Liver (tissue), 9 donors: ENCODE measurements around the gene IFRD2. TPM values are rescaled to one million over a fixed set of nuclear protein-coding genes. Genes with fewer than 3 reads are reported as not detected.

Source experiments
- DNase-seq: peaks from one replicate; pipeline ENCODE4 v3.0.0-alpha.2; 2017; ENCODE audit warnings: low spot score
- H3K27ac ChIP-seq, 2 donors: one replicate each; pipeline ENCODE4 v1.7.0; 2013; ENCODE audit warnings: inconsistent platforms in 2 of 2, low read length in 2 of 2, control low read depth in 1 of 2, low read depth in 1 of 2, mild to moderate bottlenecking in 1 of 2
- H3K27me3 ChIP-seq, 4 donors: one replicate each; pipeline versions ENCODE4 v1.6.1 to v1.7.0; 2013; ENCODE audit warnings: low read length in 3 of 4, inconsistent platforms in 1 of 4, mild to moderate bottlenecking in 1 of 4, moderate library complexity in 1 of 4; ENCODE audit not compliant: control insufficient read depth in 4 of 4, insufficient read depth in 4 of 4
- H3K36me3 ChIP-seq, 4 donors: one replicate each; pipeline versions ENCODE4 v1.6.1 to v1.7.0; 2013; ENCODE audit warnings: low read length in 3 of 4, mild to moderate bottlenecking in 3 of 4, low read depth in 1 of 4, moderate library complexity in 1 of 4; ENCODE audit not compliant: control insufficient read depth in 4 of 4, insufficient read depth in 3 of 4
- H3K4me1 ChIP-seq, 4 donors: one replicate each; pipeline versions ENCODE4 v1.6.1 to v1.7.0; 2013; ENCODE audit warnings: low read length in 3 of 4, mild to moderate bottlenecking in 3 of 4, moderate library complexity in 1 of 4; ENCODE audit not compliant: control insufficient read depth in 4 of 4, insufficient read depth in 4 of 4
- H3K4me3 ChIP-seq, 3 donors: one replicate each; pipeline versions ENCODE4 v1.6.1 to v1.7.0; 2013; ENCODE audit warnings: low read length in 3 of 3, control low read depth in 1 of 3, low read depth in 1 of 3, mild to moderate bottlenecking in 1 of 3
- H3K9ac ChIP-seq, 2 donors: one replicate each; pipeline ENCODE4 v1.7.0; 2013; ENCODE audit warnings: low read length in 2 of 2, mild to moderate bottlenecking in 2 of 2, moderate library complexity in 2 of 2, control low read depth in 1 of 2, low read depth in 1 of 2
- H3K9me3 ChIP-seq, 4 donors: one replicate each; pipeline versions ENCODE4 v1.6.1 to v1.7.0; 2013; ENCODE audit warnings: low read length in 3 of 4; ENCODE audit not compliant: control insufficient read depth in 4 of 4
- EGR1 ChIP-seq, 2 donors: IDR thresholded peaks; 2 replicates each; pipeline ENCODE4 v1.6.1; 2016 to 2018; ENCODE audit warnings: antibody characterized with exemption in 2 of 2, low read depth in 2 of 2
- FOXA2 ChIP-seq: IDR thresholded peaks from 2 replicates; pipeline ENCODE4 v1.6.1; 2016; ENCODE audit warnings: antibody characterized with exemption
- GABPA ChIP-seq, 2 donors: IDR thresholded peaks in 1 of 2; conservative IDR thresholded peaks in 1 of 2; 2 replicates each; pipeline ENCODE4 v1.6.1; 2016; ENCODE audit warnings: antibody characterized with exemption in 2 of 2, mild to moderate bottlenecking in 1 of 2, moderate library complexity in 1 of 2
- HNF4A ChIP-seq, 2 donors: conservative IDR thresholded peaks; 2 replicates each; pipeline ENCODE4 v1.6.1; 2016; ENCODE audit warnings: antibody characterized with exemption in 2 of 2, mild to moderate bottlenecking in 2 of 2
- HNF4G ChIP-seq: IDR thresholded peaks from 2 replicates; pipeline ENCODE4 v1.6.1; 2016; ENCODE audit warnings: antibody characterized with exemption
- JUND ChIP-seq, 2 donors: IDR thresholded peaks; 2 replicates each; pipeline ENCODE4 v1.6.1; 2016; ENCODE audit warnings: antibody characterized with exemption in 2 of 2
- RAD21 ChIP-seq, 2 donors: IDR thresholded peaks; 2 replicates each; pipeline ENCODE4 v1.6.1; 2016; ENCODE audit warnings: antibody characterized with exemption in 2 of 2, mild to moderate bottlenecking in 2 of 2
- SP1 ChIP-seq: IDR thresholded peaks from 2 replicates; pipeline ENCODE4 v1.6.1; 2018; ENCODE audit warnings: antibody characterized with exemption, mild to moderate bottlenecking
- TAF1 ChIP-seq: conservative IDR thresholded peaks from 2 replicates; pipeline ENCODE4 v1.6.1; 2016; ENCODE audit warnings: antibody characterized with exemption, mild to moderate bottlenecking
- WGBS: extraction: QIAGEN DNeasy Blood & Tissue Kit; methylation state at CpG from one replicate; pipeline ENCODE4 v1.1.7; 2013; 5-methylcytosine and 5-hydroxymethylcytosine counted together
- polyA plus RNA-seq, 2 donors: library from polyadenylated mRNA; stranded (reverse) in 1 of 2; unstranded in 1 of 2; fragments of 200-250 nt in 1 of 2; fragments of >200 nt in 1 of 2; fragmentation: Nextera tagmentation in 1 of 2; extraction: Ambion mirVana in 1 of 2; gene quantifications; one replicate each; pipeline versions ENCODE4 v1.2.1 to v1.2.3, GENCODE V29; 2013 to 2015
- total RNA-seq, 2 donors: library from RNA; depleted of rRNA; stranded (reverse); fragments of >200 nt; gene quantifications; one replicate each; pipeline ENCODE4 v1.2.3, GENCODE V29; 2014
- TF ChIP-seq, protein P1 (sequence below): fragments of 150-350 bp; IDR thresholded peaks from 2 replicates; pipeline ENCODE4 v1.5.1; 2017; ENCODE audit warnings: improper control_type of control experiment, low read depth, low read length; ENCODE audit not compliant: missing input control
- TF ChIP-seq, protein P2 (sequence below): IDR thresholded peaks from 2 replicates; pipeline ENCODE4 v1.6.1; 2016; ENCODE audit warnings: antibody characterized with exemption
- TF ChIP-seq, protein P3 (sequence below): IDR thresholded peaks from 2 replicates; pipeline ENCODE4 v1.6.1; 2016; ENCODE audit warnings: antibody characterized with exemption
- TF ChIP-seq, protein P4 (sequence below): IDR thresholded peaks from 2 replicates; pipeline ENCODE4 v1.6.1; 2016; ENCODE audit warnings: antibody characterized with exemption, mild to moderate bottlenecking
- donor health status: healthy.
- donor health status: healthy.
- donor health status: healthy.
- donor health status: healthy.
- donor health status: healthy.

IFRD2 gene
- total and polyA plus RNA-seq, 4 donors = 55.7 to 91.2 (median 63.2) TPM

DNA sequence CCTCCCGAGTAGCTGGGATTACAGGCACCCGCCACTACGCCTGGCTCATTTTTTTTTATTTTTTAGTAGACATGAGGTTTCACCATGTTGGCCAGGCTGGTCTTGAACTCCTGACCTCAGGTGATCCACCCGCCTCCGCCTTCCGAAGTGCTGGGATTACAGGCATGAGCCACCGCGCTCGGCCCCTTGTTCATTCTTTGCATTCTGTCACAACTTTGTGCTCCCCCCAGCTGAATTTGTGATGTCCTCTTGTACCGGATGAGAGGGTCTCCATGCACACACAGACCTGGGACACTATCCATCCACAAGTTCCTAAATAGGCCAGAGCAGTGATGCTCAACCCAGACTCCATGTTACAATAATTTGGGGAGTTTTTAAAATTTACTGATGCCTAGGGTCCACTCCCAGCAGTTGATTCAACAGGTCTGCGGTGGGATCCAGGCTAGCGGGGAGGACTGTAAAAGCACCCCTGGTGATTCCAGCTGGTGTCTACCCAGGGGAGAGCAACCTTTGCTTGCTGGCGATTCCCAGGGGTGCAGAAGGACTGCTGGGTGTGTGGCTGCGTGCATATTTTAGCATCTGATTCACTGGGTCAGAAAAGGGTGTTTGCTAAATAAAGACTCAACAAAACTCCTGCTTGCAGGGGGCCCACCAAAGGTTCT lies 47.4 kb upstream of the IFRD2 start:
- 78% methylated on average over 14 of the region's 14 CpGs for WGBS
- H3K9me3 ChIP-seq = no peaks in the 10 kb centered on the region
- H3K9ac ChIP-seq = peak overlapping the region in 1 of 2 donors; percentile 62
- DNase-seq = no peak
- no peaks in the 10 kb centered on the region for H3K27me3 ChIP-seq
- TF ChIP-seq TAF1 (no peak), FOXA2 (no peak), JUND (IDR thresholded peaks at IDR 0.05) (no peak), RAD21 (IDR thresholded peaks at IDR 0.05) (no peak), EGR1 (IDR thresholded peaks at IDR 0.05; ENCODE audit: low read depth in 2 of 2) (no peak), GABPA (IDR thresholded peaks at IDR 0.05 in 1 of 2, conservative IDR thresholded peaks at IDR 0.05 in 1 of 2) (no peak), SP1 (no peak)
- TF ChIP-seq, protein P1, sequence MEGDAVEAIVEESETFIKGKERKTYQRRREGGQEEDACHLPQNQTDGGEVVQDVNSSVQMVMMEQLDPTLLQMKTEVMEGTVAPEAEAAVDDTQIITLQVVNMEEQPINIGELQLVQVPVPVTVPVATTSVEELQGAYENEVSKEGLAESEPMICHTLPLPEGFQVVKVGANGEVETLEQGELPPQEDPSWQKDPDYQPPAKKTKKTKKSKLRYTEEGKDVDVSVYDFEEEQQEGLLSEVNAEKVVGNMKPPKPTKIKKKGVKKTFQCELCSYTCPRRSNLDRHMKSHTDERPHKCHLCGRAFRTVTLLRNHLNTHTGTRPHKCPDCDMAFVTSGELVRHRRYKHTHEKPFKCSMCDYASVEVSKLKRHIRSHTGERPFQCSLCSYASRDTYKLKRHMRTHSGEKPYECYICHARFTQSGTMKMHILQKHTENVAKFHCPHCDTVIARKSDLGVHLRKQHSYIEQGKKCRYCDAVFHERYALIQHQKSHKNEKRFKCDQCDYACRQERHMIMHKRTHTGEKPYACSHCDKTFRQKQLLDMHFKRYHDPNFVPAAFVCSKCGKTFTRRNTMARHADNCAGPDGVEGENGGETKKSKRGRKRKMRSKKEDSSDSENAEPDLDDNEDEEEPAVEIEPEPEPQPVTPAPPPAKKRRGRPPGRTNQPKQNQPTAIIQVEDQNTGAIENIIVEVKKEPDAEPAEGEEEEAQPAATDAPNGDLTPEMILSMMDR = no peak
- TF ChIP-seq, protein P2, sequence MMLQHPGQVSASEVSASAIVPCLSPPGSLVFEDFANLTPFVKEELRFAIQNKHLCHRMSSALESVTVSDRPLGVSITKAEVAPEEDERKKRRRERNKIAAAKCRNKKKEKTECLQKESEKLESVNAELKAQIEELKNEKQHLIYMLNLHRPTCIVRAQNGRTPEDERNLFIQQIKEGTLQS = no peak
- TF ChIP-seq, protein P3, sequence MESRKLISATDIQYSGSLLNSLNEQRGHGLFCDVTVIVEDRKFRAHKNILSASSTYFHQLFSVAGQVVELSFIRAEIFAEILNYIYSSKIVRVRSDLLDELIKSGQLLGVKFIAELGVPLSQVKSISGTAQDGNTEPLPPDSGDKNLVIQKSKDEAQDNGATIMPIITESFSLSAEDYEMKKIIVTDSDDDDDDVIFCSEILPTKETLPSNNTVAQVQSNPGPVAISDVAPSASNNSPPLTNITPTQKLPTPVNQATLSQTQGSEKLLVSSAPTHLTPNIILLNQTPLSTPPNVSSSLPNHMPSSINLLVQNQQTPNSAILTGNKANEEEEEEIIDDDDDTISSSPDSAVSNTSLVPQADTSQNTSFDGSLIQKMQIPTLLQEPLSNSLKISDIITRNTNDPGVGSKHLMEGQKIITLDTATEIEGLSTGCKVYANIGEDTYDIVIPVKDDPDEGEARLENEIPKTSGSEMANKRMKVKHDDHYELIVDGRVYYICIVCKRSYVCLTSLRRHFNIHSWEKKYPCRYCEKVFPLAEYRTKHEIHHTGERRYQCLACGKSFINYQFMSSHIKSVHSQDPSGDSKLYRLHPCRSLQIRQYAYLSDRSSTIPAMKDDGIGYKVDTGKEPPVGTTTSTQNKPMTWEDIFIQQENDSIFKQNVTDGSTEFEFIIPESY = no peak
- H3K4me1 ChIP-seq = peaks cover 6 to 34% (median 16%) of the 10 kb centered on the region in 4 donors
- peak overlapping the region in 1 of 3 donors; percentile 42 for H3K4me3 ChIP-seq
- no peaks in the 10 kb centered on the region for H3K36me3 ChIP-seq
- peak overlapping the region; percentile 34 to 99 for H3K27ac ChIP-seq

DNA sequence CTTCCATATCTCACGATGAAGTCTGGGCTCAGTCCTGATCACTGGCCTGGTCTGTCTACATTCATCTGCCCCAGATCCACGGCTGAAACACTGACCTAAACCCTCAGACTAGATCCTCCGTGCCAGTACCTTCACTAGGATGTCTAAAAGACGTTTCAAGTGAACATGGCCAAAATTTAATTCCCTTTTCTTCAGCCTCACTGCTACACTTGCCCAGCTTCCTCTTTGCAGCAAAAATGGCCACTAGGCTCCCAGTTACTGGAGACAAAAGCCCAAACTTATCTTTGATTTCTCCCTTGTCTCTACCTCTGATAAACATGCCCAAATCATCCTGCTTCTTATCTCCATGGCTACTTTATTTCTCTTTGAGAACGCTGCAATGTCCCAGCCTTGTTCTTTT lies 46.7 kb upstream of the IFRD2 start:
- 74% methylated on average over 5 of the region's 5 CpGs for WGBS
- DNase-seq = no peak
- no peaks in the 10 kb centered on the region for H3K36me3 ChIP-seq
- H3K4me3 ChIP-seq = peak overlapping the region in 1 of 3 donors; percentile 12
- no peaks in the 10 kb centered on the region for H3K27me3 ChIP-seq
- TF ChIP-seq, protein P3 = no peak
- TF ChIP-seq, protein P4, sequence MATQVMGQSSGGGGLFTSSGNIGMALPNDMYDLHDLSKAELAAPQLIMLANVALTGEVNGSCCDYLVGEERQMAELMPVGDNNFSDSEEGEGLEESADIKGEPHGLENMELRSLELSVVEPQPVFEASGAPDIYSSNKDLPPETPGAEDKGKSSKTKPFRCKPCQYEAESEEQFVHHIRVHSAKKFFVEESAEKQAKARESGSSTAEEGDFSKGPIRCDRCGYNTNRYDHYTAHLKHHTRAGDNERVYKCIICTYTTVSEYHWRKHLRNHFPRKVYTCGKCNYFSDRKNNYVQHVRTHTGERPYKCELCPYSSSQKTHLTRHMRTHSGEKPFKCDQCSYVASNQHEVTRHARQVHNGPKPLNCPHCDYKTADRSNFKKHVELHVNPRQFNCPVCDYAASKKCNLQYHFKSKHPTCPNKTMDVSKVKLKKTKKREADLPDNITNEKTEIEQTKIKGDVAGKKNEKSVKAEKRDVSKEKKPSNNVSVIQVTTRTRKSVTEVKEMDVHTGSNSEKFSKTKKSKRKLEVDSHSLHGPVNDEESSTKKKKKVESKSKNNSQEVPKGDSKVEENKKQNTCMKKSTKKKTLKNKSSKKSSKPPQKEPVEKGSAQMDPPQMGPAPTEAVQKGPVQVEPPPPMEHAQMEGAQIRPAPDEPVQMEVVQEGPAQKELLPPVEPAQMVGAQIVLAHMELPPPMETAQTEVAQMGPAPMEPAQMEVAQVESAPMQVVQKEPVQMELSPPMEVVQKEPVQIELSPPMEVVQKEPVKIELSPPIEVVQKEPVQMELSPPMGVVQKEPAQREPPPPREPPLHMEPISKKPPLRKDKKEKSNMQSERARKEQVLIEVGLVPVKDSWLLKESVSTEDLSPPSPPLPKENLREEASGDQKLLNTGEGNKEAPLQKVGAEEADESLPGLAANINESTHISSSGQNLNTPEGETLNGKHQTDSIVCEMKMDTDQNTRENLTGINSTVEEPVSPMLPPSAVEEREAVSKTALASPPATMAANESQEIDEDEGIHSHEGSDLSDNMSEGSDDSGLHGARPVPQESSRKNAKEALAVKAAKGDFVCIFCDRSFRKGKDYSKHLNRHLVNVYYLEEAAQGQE = no peak
- TF ChIP-seq EGR1 (IDR thresholded peaks at IDR 0.05; ENCODE audit: low read depth in 2 of 2) = no peak
- no peak for TF ChIP-seq HNF4G
- TF ChIP-seq, protein P2 = no peak
- no peak for TF ChIP-seq HNF4A (conservative IDR thresholded peaks at IDR 0.05)
- peak overlapping the region; percentile 92 to 99 for H3K27ac ChIP-seq
- H3K9ac ChIP-seq = peak overlapping the region in 1 of 2 donors; percentile 52
- H3K9me3 ChIP-seq = no peaks in the 10 kb centered on the region
- peaks cover 6 to 40% (median 20%) of the 10 kb centered on the region in 4 donors for H3K4me1 ChIP-seq
